Endodermal cell (in vitro differentiated cells): ENCODE measurements around the gene CAMK2D. TPM values are rescaled to one million over a fixed set of nuclear protein-coding genes. Genes with fewer than 3 reads are reported as not detected.

ENCODE experiments used
- DNase-seq: peaks from one replicate; pipeline ENCODE4 v3.0.0-alpha.2; 2017
- H3K27ac ChIP-seq: 2 replicates; pipeline ENCODE4 v1.5.1; 2013; ENCODE audit warnings: mild to moderate bottlenecking, low read depth, low read length, moderate library complexity
- H3K27me3 ChIP-seq: 2 replicates; pipeline ENCODE4 v1.6.1; 2013; ENCODE audit warnings: mild to moderate bottlenecking, low read length, moderate library complexity; ENCODE audit not compliant: insufficient read depth, control insufficient read depth, poor library complexity, severe bottlenecking
- H3K36me3 ChIP-seq: 2 replicates; pipeline ENCODE4 v1.7.0; 2013; ENCODE audit warnings: mild to moderate bottlenecking, low read length, moderate library complexity; ENCODE audit not compliant: control insufficient read depth, insufficient read depth
- H3K4me1 ChIP-seq: one replicate; pipeline ENCODE4 v1.7.0; 2013; ENCODE audit warnings: low read length; ENCODE audit not compliant: control insufficient read depth, insufficient read depth
- H3K4me3 ChIP-seq: 2 replicates; pipeline ENCODE4 v1.5.1; 2013; ENCODE audit warnings: mild to moderate bottlenecking, low read length, moderate library complexity
- H3K9ac ChIP-seq: 2 replicates; pipeline ENCODE4 v1.6.1; 2013; ENCODE audit warnings: mild to moderate bottlenecking, low read length, moderate library complexity; ENCODE audit not compliant: poor library complexity, severe bottlenecking; ENCODE audit errors: extremely low read depth
- H3K9me3 ChIP-seq: 2 replicates; pipeline ENCODE4 v1.6.1; 2013; ENCODE audit warnings: mild to moderate bottlenecking, low read length, moderate library complexity; ENCODE audit not compliant: control insufficient read depth
- H3K27ac Mint-ChIP-seq: 2 replicates; pipeline ENCODE4 v1.8.0; 2020; ENCODE audit warnings: mixed read lengths
- H3K27me3 Mint-ChIP-seq: 2 replicates; pipeline ENCODE4 v1.8.0; 2021; ENCODE audit warnings: mild to moderate bottlenecking, mixed read lengths; ENCODE audit not compliant: insufficient read depth
- H3K36me3 Mint-ChIP-seq: 2 replicates; pipeline ENCODE4 v1.8.0; 2020; ENCODE audit warnings: low read depth, mixed read lengths
- H3K4me1 Mint-ChIP-seq: 2 replicates; pipeline ENCODE4 v1.8.0; 2020; ENCODE audit warnings: mixed read lengths
- H3K4me3 Mint-ChIP-seq: 2 replicates; pipeline ENCODE4 v1.8.0; 2020; ENCODE audit warnings: mild to moderate bottlenecking, moderate library complexity, mixed read lengths
- H3K9me3 Mint-ChIP-seq: 2 replicates; pipeline ENCODE4 v1.8.0; 2020; ENCODE audit warnings: mild to moderate bottlenecking, mixed read lengths
- WGBS, 2 experiments: methylation state at CpG; one replicate each; pipeline versions ENCODE4 v1.1.5 to v1.1.7; 2013; ENCODE audit warnings: missing lambda C conversion rate in 2 of 2, mixed read lengths in 1 of 2; ENCODE audit not compliant: insufficient coverage in 1 of 2, insufficient read length in 1 of 2; 5-methylcytosine and 5-hydroxymethylcytosine counted together
- total RNA-seq, 2 donors: library from RNA; stranded (reverse); fragmentation: NEBNext Ultra II Directional in 1 of 2; extraction: Animal tissue kit (Norgen Biotek cat#: 25700) in 1 of 2; gene quantifications; 2 replicates in 1 of 2; 3 replicates in 1 of 2; pipeline ENCODE4 v1.2.1, GENCODE V29; 2021
- TF ChIP-seq, protein P1 (sequence below): fragments of 200-600 bp; sonication (generic); conservative IDR thresholded peaks from 2 replicates; pipeline ENCODE4 v1.5.0; 2021; ENCODE audit warnings: antibody characterized with exemption, mild to moderate bottlenecking

CAMK2D gene
- total RNA-seq, 2 donors from 2014 or later: 91.1 to 120 TPM

DNA sequence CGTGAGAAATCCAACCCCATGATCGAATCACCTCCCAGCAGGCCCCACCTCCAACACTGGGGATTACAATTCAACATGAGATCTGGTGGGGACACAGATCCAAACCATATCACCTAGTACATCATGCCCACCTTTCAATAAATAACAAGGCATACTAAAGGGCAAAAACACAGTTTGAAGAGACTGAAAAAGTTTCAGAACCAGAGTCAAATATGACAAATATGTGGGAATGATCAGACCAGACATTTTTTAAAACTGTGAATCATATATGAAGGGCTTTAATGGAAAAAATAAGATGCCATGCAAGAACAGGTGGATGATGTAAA lies 167.3 kb downstream of the CAMK2D start:
- WGBS, 2 experiments: 85 to 100% methylated on average over 1 to 2 of the region's 2 CpGs
- TF ChIP-seq, protein P1, sequence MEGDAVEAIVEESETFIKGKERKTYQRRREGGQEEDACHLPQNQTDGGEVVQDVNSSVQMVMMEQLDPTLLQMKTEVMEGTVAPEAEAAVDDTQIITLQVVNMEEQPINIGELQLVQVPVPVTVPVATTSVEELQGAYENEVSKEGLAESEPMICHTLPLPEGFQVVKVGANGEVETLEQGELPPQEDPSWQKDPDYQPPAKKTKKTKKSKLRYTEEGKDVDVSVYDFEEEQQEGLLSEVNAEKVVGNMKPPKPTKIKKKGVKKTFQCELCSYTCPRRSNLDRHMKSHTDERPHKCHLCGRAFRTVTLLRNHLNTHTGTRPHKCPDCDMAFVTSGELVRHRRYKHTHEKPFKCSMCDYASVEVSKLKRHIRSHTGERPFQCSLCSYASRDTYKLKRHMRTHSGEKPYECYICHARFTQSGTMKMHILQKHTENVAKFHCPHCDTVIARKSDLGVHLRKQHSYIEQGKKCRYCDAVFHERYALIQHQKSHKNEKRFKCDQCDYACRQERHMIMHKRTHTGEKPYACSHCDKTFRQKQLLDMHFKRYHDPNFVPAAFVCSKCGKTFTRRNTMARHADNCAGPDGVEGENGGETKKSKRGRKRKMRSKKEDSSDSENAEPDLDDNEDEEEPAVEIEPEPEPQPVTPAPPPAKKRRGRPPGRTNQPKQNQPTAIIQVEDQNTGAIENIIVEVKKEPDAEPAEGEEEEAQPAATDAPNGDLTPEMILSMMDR: no peak
- Histone ChIP-seq H3K36me3 (peaks cover 34% of the 10 kb centered on the region), H3K4me1 (peaks cover 4% of the 10 kb centered on the region), H3K27me3 (no peaks in the 10 kb centered on the region), H3K9me3 (no peaks in the 10 kb centered on the region), H3K27ac (no peak overlapping the region), H3K9ac (no peak overlapping the region), H3K4me3 (no peak overlapping the region)
- Mint-ChIP-seq H3K9me3 (no peaks in the 10 kb centered on the region), H3K4me1 (peaks cover 10% of the 10 kb centered on the region), H3K27ac (no peak overlapping the region), H3K4me3 (no peak overlapping the region), H3K36me3 (peaks cover 13% of the 10 kb centered on the region), H3K27me3 (no peaks in the 10 kb centered on the region)
- DNase-seq: no peak

DNA sequence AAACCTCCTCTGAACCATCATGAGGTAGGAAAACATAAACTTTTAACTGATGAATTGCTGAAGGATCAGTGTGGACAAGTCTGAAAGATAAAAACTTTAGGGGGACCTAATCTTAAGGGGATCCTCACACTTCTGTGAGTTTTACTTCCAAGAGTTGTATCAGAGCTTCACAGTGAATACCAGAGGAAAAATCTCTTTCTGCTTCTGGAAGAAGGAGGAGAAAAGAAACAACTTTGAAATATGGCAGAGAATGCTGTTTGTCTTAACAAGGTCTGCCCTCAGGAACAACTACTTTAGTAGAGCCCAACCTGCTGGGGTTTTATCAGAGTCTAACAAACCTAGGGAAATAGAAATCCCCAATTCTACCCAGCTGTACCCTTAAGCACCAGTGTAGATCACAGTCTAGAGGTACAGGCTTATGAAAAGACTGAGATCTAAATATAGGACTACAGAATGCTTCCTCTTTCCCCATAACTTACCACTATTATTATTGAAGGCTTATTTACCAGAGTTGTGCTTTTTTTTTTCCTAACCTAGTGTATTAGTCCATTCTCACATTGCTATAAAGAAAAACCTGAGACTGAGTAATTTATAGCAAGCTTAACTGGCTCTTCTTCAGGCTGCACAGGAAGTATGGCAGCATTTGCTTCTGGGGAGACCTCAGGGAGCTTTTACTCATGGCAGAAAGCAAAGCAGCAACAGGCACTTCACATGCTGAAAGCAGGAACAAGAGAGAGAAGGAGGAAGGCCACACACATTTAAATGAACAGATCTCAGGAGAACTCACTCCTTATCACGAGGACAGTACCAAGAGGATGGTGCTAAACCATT lies 167.9 kb downstream of the CAMK2D start:
- Mint-ChIP-seq H3K4me3 (no peak overlapping the region), H3K9me3 (no peaks in the 10 kb centered on the region), H3K27me3 (no peaks in the 10 kb centered on the region), H3K36me3 (peaks cover 13% of the 10 kb centered on the region), H3K27ac (no peak overlapping the region), H3K4me1 (peaks cover 10% of the 10 kb centered on the region)
- peaks cover 31% of the 10 kb centered on the region for H3K36me3 ChIP-seq
- H3K9ac ChIP-seq: no peak overlapping the region
- no peaks in the 10 kb centered on the region for H3K27me3 ChIP-seq
- TF ChIP-seq, protein P1: no peak
- H3K9me3 ChIP-seq: no peaks in the 10 kb centered on the region
- DNase-seq: no peak
- peaks cover 4% of the 10 kb centered on the region for H3K4me1 ChIP-seq
- 82 to 100% methylated on average over 1 of the region's 1 CpG for WGBS, 2 experiments
- H3K4me3 ChIP-seq: no peak overlapping the region
- H3K27ac ChIP-seq: no peak overlapping the region

DNA sequence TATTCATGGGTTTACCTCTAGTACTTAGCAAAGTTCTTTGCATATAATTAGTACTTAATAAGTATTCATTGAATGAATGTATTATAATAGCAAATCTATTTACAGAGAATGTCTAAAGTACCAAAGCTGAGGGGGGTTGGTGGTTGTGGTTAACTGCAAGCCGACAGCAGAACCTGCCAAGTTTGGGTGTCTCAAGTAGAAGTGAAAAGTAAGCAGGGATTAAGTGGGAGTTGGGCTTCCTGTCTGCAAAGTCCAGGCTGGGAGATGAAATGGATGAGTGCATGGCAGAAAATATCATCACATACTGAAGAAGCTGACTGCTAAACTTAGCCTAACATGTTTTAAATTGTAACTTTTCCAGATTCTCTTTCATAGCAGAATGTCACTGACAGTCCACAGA lies 169.6 kb downstream of the CAMK2D start:
- Mint-ChIP-seq H3K9me3 (no peaks in the 10 kb centered on the region), H3K4me3 (no peak overlapping the region), H3K27ac (no peak overlapping the region), H3K36me3 (peaks cover 9% of the 10 kb centered on the region), H3K27me3 (no peaks in the 10 kb centered on the region), H3K4me1 (peaks cover 10% of the 10 kb centered on the region)
- 91% methylated on average over 1 of the region's 1 CpG; no CpG with 5 or more reads in 1 of the 2 experiments for WGBS, 2 experiments
- H3K27me3 ChIP-seq: no peaks in the 10 kb centered on the region
- no peaks in the 10 kb centered on the region for H3K4me1 ChIP-seq
- peaks cover 31% of the 10 kb centered on the region for H3K36me3 ChIP-seq
- H3K9me3 ChIP-seq: no peaks in the 10 kb centered on the region
- DNase-seq: no peak
- no peak overlapping the region for H3K4me3 ChIP-seq
- no peak overlapping the region for H3K27ac ChIP-seq
- TF ChIP-seq, protein P1: no peak
- no peak overlapping the region for H3K9ac ChIP-seq
